AG09309 (cell line): ENCODE measurements around the gene GJA3.

Source experiments
- DNase-seq: peaks from one replicate; pipeline ENCODE4 v3.0.0-alpha.2; 2010; ENCODE audit warnings: low read depth
- H3K4me3 ChIP-seq: 2 replicates; pipeline ENCODE4 v1.5.1; 2011; ENCODE audit warnings: mild to moderate bottlenecking, low read depth, low read length, moderate library complexity; ENCODE audit not compliant: control insufficient read depth
- TF ChIP-seq, protein P1 (sequence below): IDR thresholded peaks from 2 replicates; pipeline ENCODE4 v1.5.1; 2011; ENCODE audit warnings: mild to moderate bottlenecking, low read depth, low read length, inconsistent platforms; ENCODE audit not compliant: insufficient read depth, control insufficient read depth; ENCODE audit errors: missing control alignments

The GJA3 gene

DNA sequence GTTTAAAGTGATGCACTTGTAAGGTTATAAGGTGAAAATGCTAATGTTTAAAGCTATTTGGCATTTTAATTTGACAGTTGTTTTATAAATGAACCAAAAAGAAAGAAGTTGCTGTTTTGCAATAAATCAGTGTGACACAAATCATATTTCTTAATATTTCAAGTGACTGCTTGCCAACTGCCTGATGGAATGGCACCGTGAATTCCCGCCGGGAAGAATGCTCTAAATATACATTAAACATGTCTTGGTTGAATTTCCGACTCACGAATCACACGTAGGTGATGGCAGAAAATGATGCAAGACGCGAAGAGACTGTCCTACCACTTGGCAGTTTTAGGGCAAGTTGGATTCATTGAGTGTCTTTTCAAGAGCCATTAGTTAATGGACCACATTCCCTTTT lies 34.9 kb upstream of the GJA3 start:
- TF ChIP-seq, protein P1, sequence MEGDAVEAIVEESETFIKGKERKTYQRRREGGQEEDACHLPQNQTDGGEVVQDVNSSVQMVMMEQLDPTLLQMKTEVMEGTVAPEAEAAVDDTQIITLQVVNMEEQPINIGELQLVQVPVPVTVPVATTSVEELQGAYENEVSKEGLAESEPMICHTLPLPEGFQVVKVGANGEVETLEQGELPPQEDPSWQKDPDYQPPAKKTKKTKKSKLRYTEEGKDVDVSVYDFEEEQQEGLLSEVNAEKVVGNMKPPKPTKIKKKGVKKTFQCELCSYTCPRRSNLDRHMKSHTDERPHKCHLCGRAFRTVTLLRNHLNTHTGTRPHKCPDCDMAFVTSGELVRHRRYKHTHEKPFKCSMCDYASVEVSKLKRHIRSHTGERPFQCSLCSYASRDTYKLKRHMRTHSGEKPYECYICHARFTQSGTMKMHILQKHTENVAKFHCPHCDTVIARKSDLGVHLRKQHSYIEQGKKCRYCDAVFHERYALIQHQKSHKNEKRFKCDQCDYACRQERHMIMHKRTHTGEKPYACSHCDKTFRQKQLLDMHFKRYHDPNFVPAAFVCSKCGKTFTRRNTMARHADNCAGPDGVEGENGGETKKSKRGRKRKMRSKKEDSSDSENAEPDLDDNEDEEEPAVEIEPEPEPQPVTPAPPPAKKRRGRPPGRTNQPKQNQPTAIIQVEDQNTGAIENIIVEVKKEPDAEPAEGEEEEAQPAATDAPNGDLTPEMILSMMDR = no peak
- H3K4me3 ChIP-seq = no peak overlapping the region
- DNase-seq = no peak

- TF ChIP-seq, protein P1 = no peak
- H3K4me3 ChIP-seq = no peak overlapping the region
- DNase-seq = no peak
These were observed 33.2 kb upstream of the GJA3 start for GRCh38 chr13:20193907-20194631.

DNA sequence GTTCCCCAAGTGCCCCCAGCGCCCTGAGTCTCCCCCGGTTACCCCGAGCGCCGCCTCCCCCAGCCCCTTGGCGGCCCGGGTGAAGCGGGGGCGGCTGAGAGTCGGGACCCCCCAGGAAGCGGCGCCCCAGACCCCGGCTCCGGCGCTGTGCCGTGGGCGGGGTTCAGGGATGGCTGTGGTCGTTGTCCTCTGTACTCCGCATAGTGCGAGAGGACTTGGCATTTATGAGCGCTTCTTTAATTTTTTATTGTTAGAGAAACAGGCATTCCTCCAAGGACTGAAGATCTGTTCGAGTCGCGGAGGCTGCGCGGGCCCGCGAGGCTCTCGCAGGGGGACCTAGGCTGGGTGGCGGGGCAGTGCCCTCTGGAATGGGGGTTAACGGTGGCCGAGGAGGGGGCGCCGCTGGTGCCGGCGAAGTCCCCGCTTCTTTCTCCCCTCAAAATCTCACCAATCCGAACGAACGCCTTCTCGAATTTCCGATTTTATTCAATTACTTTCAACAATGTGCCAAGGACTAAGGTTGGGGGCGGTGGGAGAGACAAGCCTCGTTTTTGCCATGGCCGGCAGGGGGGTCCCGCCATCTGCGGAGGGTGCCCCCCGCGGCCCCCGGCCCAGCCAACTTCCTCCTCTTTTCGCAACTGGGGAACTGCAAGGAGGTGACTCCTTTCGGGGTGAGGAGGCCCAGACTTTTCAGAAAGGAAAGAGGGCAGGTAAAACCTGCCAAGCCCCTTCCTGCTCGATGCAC lies 32.5 kb upstream of the GJA3 start:
- H3K4me3 ChIP-seq = peak overlapping the region; percentile 10
- no peak for DNase-seq
- TF ChIP-seq, protein P1 = no peak

GRCh38 chr13:20192836-20193161 lies 31.9 kb upstream of the GJA3 start, which contains the start of gene GJB2:
TSS of gene GJB2 (minus strand) at chr13:20192938. CDS start at chr13:20189581, 3,357 bp downstream.
- TF ChIP-seq, protein P1 = no peak
- no peak for DNase-seq
- peak within 1 kb of the TSS; percentile 26 for H3K4me3 ChIP-seq

DNA sequence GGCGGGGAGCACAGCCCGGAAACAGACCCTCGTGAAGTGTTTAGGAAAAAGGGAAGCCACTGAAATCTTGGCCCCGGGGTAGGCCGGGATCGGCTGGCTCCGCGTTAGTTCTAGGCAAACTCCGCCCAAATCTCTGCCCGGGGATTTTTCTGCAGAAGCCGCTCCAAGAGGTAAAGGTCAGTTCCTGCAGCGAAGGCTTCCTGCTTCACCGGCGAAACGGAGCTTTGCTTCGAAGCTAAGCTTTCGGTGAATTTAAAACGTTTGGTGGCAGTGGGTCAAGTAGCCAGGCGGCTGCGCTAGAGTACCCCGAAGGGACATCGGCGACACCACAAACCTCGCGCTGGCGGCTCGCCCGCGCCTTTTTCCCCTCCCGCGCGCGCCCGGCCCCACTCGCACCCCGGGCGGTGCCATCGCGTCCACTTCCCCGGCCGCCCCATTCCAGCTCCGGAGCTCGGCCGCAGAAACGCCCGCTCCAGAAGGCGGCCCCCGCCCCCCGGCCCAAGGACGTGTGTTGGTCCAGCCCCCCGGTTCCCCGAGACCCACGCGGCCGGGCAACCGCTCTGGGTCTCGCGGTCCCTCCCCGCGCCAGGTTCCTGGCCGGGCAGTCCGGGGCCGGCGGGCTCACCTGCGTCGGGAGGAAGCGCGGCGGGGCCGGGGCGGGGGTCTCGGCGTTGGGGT lies 31.4 kb upstream of the GJA3 start:
- peak overlapping the region; percentile 26 for H3K4me3 ChIP-seq
- TF ChIP-seq, protein P1 = no peak
- DNase-seq = no peak

DNA sequence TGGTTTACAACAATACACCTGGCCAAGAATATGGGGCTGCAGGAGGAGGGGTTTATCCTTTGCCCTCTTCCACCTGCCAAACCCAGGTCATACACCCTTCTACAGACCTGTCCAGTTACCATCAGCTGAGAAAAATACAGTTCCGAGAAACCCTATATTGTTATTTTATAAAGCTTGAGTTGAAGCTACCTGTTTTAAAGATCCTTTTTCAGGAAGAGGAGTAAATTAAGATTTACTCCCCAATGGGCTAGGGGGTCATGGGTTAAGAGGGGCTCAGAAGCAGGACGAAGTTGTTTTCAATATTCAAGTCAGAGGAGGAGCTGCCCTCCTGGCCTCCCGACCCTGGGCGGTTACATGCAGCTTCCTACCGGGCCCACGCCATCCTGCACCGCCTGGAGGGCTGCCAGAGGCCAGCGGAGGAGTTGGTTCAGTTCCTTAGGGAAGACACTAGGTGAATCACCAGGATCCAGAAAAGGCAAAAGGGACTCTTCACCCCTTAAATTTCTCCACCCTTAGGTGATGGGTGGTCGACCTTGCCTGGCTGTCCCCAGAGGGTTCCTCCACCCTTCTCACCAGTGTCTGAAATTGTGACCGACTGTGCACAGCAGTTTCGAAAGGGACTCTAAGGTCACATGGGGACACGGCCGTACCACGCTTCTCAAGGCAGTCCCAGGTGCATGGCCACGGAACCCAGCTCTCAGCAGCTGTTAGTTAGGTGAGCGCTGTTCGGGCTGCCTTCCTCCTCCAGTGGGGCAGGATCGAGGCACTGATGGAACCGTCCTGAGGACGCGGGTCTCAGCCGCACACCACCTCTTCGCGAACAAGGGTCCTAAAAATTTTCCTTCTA lies 30.7 kb upstream of the GJA3 start:
- DNase-seq = no peak
- no peak overlapping the region for H3K4me3 ChIP-seq
- TF ChIP-seq, protein P1 = no peak
